Nucleus accumbens (tissue), 56 donors: ENCODE results near the gene SSBP2.

Experiments used
- DNase-seq, 56 donors: peaks; one replicate each; lab custom pipeline; 2025; lab: John Stamatoyannopoulos, UW

SSBP2 gene

GRCh38 chr5:81751009-81751835 is at the start of gene SSBP2:
TSS of gene SSBP2 (minus strand) at chr5:81751097. CDS start at chr5:81751042, 55 bp downstream.
- peak; percentile 96 to 100 (median 100) for DNase-seq

- DNase-seq: no peak
Measured at GRCh38 chr5:81795666-81796065, 44.8 kb upstream of the SSBP2 start.

- no peak for DNase-seq
Measured at GRCh38 chr5:81794226-81794625, 43.3 kb upstream of the SSBP2 start.

GRCh38 chr5:81790336-81790735 is 39.4 kb upstream of the SSBP2 start:
- DNase-seq: no peak

GRCh38 chr5:81789033-81789432 is 38.1 kb upstream of the SSBP2 start:
- peak in 1 of 56 donors; percentile 9 for DNase-seq

GRCh38 chr5:81788329-81788728 is 37.4 kb upstream of the SSBP2 start:
- DNase-seq: no peak

- peak in 20 of 56 donors; percentile 2 to 53 (median 22) for DNase-seq
Measured at GRCh38 chr5:81787474-81788242, 36.8 kb upstream of the SSBP2 start.

- DNase-seq: no peak
Measured at GRCh38 chr5:81786991-81787390, 36.1 kb upstream of the SSBP2 start.

GRCh38 chr5:81786496-81786895 is 35.6 kb upstream of the SSBP2 start:
- DNase-seq: no peak

- no peak for DNase-seq
Measured at GRCh38 chr5:81785322-81785721, 34.4 kb upstream of the SSBP2 start.

- DNase-seq: peak in 3 of 56 donors; percentile 5 to 14 (median 9)
Measured at GRCh38 chr5:81783401-81783800, 32.5 kb upstream of the SSBP2 start.

GRCh38 chr5:81782811-81783210 is 31.9 kb upstream of the SSBP2 start:
- no peak for DNase-seq

GRCh38 chr5:81779916-81780266 is 29.0 kb upstream of the SSBP2 start:
- DNase-seq: no peak

GRCh38 chr5:81779125-81779915 is 28.4 kb upstream of the SSBP2 start:
- peak in 29 of 56 donors; percentile 4 to 45 (median 13) for DNase-seq

GRCh38 chr5:81778642-81779041 is 27.7 kb upstream of the SSBP2 start:
- DNase-seq: peak in 1 of 56 donors; percentile 9

- DNase-seq: no peak
Measured at GRCh38 chr5:81776258-81776657, 25.4 kb upstream of the SSBP2 start.

GRCh38 chr5:81774374-81774773 is 23.5 kb upstream of the SSBP2 start:
- DNase-seq: no peak

GRCh38 chr5:81773574-81773973 is 22.7 kb upstream of the SSBP2 start:
- DNase-seq: no peak

GRCh38 chr5:81773161-81773560 is 22.3 kb upstream of the SSBP2 start:
- DNase-seq: no peak

GRCh38 chr5:81772488-81772887 is 21.6 kb upstream of the SSBP2 start:
- DNase-seq: no peak

- DNase-seq: no peak
Measured at GRCh38 chr5:81768935-81769452, 18.1 kb upstream of the SSBP2 start.
